Lower leg skin (tissue), 3 donors: ENCODE results near the gene DLD.

Source experiments
- CTCF ChIP-seq, 3 donors: fragments of 450-650 bp; IDR thresholded peaks; one replicate each; pipeline ENCODE4 v1.5.1; 2016; ENCODE audit warnings: antibody characterized with exemption in 3 of 3, mild to moderate bottlenecking in 3 of 3, moderate library complexity in 2 of 3
- POLR2A ChIP-seq, 2 donors: fragments of 450-650 bp; IDR thresholded peaks; one replicate each; pipeline ENCODE4 v1.6.1; 2016 to 2017; ENCODE audit warnings: antibody characterized with exemption in 2 of 2, mild to moderate bottlenecking in 1 of 2, moderate library complexity in 1 of 2

- no peak for TF ChIP-seq CTCF (IDR thresholded peaks at IDR 0.05)
- no peak for TF ChIP-seq POLR2A (IDR thresholded peaks at IDR 0.05)
These were observed 66.5 kb downstream of the DLD start for GRCh38 chr7:107957436-107957835.
